ENCODE results near the gene TEX2.
A peak's percentile ranks its signal among the peaks of the same experiment; 100 is the strongest.

Gene TEX2

DNA sequence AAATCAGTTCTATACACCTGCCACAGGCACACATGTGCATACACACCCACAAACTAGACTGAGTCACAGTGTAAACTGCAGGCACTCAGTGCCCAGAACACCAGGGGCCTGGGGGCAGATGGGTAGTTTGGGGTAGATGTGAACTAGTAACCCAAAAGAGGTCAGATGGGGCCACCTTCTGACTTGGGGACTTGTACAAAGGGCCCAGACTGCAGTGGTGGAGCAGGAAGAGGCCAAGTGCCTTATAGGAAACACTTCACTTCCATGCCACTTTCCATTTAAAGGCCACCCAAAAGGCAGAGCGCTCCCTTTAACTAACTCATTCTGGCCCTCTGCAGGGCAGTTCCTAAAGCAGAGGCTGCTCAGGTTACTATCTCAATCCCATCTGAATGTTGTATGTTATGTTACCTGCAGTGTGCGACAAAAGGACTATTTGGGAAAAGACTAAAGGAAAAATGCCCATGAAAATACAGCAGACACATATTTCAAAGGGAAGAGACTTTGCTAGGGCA is 105.3 kb downstream of the TEX2 start:
- no peak for DNase-seq

DNA sequence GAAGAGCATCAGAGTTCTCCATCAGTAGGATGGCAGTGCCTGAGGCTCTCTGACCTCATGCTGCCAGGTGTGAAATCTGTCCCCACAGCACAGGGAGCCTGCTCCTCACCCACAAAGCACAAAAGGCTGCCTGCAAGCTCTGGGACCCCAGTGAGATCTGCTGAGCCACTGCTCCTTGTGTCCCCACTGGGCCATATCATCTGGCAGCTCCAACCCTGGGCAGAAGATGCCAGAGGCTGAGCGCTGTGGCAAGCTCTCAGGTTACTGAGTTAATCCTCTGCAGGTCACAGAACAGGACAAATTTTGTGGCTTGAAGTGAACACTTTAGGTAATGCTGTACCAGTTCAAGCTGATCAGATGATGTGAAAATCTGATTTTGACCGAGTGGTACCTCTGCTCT is 106.4 kb downstream of the TEX2 start:
- no peak for DNase-seq

DNA sequence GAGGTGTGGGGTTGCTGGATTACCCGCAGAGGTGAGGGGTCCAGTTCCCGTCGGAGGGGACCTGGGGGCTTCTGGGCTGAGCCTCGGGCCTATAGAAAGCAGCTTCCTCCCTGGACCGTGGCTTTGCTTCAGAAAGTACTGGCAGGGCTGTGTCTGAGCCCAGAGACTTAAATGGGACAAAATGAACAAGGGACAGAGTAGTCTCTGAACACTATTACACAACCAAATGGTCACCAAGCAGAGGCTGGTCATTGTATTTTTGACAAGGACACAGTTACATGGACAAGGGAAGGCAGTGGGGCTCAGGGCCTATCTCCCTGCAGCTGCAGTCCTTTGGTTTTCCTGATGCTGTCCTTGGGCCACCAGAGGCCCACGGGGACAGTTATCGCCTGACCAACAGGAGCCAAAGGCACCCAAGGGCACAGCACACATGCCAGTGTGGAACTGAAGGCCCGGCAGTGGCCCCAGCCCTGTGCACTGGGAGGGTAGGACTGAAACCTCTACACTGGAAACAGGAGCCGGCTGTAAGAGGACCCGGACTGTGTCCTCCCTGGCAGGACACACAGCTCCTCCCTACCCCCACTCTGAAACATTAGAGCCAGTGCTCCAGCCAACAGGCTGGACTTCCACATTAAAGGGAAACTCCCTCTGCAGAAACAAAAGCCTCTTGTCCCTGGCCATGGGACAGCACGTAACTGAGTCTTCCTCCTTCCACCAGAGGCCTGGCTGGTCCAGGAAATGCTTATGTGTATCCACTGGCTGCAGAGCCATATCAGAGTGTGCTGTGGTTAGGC is 107.1 kb downstream of the TEX2 start:
- peak; percentile 33 for DNase-seq

DNA sequence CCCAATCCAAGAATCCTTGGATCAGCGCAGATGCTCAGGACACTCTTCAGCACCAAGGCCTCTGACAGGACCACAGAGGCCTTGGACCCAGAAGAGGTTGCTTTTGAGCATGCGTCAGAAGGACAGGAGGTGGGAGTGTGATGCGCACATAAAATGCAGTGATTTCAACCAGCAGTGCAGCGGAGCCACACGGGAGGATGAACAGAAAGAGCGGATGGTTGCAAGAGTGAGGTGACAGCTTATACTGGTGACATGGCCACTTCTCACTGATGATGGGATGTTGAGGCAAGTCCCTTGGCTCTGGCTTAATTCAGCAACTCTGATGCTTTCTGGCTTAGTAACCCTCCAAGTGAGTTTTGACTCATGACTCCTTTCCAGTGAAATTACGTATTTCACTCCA is 107.9 kb downstream of the TEX2 start:
- no peak for DNase-seq

DNA sequence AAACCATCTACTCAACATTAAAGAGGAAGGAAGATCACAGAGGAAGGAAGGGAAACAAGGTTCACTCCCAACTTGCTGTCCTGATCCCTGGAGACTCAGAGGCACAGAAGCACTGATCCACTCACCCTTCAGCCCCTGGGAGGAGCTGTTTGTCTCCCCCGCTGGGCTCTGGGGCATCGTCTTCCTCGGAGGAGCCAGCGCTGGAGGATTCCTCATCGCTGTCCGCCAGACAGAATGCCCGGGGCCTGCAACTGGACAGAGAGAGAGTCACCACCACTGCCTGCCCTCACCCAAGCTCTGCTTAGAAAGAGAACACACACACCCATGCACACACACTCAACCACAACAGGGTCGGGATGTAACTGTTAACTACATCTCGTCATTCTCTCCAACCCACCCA is 108.3 kb downstream of the TEX2 start:
- DNase-seq, result no peak

DNA sequence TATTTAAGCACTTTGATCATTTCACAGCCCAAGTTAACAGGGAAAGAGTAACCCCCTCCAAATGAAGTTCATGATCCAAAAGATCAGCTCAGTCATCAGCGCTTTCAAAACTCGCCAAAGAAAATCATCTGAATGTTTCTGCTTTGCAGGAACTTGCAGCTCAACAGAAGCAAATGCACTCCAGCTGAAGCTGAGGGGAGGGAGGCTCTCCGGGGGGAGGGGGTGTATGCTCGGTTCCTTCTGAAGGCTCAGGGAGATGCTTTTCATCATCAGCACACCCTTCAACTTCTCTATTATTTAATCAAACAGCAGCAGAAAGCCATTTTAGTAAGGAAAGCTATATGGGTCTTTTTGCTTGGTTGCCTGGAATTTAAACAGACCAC is 108.8 kb downstream of the TEX2 start:
- DNase-seq, result no peak

DNA sequence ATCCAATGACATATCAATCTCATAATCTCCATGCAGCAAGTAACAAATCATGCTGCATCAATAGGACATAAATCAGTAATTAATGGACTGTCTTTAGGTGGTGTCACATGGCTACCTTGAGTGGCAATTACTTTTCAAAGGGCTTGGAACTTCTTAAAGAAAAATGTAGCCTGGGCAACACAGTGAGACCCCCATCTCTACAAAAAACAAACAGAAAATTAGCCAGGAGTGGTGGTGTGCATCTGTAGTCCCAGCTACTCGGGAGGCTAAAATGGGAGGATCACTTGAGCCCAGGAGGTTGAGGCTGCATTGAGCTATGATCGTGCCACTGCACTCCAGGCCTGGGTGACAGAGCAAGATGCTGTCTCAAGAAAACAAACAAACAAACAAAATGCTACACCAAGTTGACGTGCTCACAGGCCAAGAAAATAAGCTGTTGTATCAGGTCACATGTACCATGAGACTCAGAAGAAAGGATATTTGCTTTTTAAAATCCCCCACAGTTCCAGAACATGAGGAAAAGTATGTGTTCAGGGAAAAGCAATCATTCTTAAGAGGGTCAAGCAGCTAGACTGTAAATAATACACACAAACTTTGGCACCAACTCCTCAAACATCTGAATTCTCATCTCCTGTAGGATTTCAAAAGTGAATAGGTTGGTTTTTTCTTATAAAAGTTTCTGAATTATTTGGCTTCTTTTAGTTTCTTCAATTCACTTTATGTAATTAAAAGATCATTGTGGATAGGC is 109.3 kb downstream of the TEX2 start:
- no peak for DNase-seq

DNA sequence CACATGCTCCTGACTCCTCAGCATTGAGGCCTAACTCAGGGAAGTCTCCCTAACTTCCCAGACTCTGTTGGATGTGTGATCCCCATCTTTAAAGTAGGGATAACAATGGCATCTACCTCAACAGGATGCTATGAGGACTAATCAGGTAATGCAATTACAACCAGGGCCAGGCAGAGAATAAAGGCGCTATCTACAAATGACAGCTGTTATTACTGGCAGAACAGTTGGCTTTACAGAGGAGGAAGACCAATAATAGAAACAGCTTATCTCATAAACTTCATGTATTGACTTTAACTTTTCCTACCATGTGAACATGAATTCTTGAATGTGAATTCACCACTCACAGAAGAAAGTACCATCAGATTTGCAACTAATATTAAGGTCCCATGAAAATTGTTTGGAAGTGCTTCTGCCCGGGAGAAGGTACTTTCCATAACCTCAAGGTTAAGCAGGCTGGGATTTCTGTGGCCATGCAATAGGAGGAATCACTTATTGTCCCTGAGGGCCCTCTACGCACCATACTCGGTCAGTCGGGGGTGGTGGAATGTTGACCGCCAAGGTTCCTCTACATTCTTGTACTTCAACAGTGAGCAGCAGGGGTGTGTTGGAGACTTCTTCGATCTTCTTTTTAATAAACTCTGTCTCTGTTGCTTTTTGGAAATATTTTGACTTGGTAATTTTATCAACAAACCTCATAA is 110.5 kb downstream of the TEX2 start:
- peak; percentile 79 for DNase-seq

DNA sequence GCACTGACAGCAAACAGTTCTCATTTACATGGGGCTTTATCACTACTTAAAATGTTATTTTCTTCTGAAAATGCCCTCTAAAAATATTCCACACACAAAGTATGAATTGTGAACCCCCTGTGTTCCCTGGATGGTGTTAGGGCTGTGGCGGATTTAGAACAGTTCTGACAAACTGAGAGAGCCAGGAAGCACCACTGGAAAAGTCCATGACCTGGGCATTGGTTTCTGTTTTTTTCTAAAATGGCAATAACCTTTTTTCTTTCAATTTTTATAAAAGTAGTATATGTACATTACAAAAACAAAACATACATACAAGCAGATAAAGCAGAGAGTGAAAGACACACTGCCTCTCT is 112.1 kb downstream of the TEX2 start:
- DNase-seq, result no peak

DNA sequence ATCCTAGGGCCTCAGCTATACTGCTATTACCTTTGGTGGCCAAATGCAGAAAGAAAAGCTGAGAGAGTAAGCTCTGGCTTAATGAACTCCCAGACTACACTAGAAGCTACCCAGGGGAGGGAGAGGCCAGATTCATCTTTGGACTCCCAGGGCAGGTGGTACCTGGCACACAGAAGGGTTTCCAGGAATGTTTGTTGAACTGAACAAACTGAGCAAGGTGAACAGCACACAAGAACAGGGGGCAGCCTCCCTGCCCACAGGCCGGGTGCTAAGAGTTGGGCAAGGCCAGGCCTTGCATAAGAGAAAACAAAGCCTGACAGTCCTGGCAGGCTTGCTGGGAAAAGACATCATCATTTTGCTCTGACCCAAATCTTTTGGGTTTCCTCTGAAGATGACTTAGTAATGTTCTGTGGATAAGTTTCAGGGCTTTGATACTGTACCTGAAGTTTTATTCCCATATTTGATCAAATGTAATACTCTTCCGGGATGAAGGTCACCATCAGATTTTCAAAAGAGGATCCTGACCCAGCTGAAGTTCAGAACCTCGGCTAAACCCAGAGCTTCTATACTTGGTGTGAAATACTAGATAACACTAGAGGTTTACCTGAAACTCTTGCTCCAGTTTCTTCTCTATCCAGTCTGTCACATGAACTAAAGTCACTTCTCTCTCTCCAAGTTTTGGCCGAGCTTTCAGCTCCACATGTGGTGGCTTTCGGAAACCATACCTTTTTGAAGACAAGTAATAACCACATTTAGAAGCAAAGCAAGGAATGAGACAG is 112.6 kb downstream of the TEX2 start:
- peak; percentile 36 for DNase-seq

DNA sequence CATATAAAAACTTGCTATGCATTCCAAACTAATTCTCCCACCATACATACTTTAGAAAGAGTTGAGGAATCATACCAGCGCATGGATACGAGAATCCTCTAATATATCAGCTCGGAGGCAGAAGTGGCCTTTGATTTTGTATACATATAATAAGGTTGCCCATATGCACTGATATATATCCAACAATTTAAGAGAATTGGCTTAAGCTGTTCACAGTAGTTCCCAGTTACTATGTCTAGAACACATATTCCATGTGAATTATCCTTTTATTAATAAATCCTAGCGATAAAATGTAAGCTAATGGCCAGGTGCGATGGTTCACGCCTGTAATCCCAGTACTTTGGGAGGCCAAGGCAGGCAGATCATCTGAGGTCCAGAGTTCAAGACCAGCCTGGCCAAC is 113.9 kb downstream of the TEX2 start:
- DNase-seq, result no peak

DNA sequence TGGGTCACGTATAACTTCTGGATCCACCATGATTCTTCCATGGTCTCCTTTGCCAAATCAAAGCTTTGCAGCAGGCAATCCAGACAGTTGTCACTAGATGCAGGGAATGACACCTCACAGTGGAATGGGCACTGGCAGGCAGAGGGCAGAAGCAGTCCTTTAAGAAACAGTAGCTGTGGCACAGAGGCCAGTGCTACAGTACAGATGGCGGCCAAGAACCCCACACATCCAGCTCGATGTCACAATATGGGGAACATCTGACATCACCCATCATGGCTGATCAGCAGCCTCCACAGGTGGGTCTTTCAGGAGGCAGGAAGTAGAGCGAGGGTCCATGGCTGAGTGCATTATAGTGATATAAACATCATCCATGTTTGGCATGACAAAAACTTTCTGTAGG is 114.4 kb downstream of the TEX2 start:
- DNase-seq, result peak; percentile 66

DNA sequence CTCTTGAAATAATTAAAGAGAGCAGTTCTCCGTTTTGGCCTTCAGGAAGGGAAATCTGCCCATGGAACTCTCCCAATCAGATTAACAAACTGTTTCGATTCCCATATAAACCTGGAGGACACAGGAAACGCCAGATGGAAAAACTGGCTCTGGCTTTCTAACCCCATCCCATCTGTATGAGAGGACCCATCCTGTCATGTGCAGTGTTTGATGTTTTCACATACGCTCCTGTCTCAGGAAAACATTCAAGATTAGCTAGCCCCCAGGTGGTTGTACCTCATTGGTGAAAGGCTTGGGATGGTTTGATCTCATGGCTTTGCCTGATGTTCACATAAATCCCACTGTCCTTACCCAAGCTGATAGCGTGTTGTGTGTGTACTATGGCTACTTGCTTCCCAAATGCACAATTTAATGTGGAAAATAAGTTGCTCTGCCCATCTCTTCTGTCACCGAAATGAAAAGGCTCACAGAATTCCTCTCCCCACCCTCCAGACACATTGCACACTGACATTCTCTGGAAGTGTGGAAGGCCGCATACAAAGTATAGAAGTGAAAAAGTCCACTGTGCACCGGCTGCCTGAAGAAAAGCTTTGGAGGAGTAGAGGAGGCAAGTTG is 114.9 kb downstream of the TEX2 start:
- peak; percentile 30 for DNase-seq

DNA sequence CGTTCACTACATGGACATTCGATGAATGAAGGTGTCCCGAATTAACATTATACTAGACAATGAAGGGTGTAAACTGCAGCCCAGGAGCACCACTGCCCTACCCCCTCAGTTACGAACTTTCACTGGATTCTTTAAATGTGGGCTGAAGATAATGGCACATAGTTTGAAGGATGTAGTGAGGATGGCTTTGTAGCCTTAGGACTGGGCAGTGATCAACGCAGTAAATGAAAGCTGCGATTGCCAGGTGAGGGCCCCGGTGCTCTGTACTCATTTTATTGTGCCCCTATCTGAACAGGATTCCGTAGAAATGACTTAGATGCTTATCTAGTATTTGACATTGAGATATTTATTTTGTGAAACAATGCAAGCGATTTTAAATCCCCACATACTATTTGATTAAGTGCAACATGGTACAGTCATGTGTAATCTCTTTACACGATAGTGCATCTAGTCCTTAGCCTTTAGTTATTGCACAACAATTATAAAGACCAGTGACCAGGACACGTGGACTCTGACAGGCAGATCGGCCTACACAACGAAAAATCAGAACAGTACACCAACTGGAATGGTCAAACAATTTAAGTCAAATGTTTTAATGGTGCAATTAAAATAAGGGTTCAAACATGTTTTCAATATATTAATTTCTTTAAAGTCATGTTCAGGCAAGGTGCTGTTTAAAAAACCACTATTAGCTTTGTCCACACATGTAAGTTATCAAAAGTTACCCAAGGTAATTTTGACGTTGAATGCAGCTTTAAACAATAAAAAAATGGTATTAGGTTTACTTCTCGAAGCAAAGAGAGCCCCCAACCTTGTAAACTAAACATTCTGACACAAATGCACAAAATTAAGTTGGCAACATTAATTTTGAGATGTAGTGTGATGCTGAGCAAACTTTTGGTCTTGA is 115.7 kb downstream of the TEX2 start:
- peak; percentile 56 for DNase-seq

DNA sequence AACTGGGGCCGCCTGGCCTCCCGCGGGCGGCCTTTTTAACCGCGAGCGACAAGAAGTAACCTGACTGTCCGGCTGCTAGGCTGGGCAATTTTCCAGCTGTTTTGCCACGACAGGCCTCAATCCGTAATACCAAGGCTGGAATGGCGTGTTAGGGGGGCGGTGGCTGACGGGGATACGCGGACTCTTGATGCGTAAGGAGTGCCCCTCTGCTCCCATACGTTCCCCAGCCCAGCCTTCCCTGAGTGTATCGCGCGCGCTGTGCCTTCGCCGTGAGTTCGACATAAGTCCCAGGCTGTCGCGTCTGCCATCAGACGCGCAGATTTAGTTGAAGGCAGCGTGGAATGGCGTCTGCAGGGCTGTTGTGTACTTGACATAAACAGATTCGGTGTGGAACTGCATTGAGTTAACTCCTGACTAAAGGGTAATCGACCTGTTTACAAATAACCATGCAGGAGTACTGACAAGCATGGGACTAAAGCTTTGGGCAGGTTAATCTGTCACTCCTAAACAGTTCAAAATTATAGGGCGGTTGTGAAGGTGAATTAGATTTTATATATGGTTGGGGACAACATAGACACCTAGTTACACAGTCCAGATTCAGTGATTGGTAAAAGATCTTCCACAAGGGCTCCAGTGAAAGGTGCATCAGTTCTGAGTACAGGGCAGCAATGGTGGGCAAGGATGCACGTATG is 116.5 kb downstream of the TEX2 start:
- peak; percentile 72 for DNase-seq

DNA sequence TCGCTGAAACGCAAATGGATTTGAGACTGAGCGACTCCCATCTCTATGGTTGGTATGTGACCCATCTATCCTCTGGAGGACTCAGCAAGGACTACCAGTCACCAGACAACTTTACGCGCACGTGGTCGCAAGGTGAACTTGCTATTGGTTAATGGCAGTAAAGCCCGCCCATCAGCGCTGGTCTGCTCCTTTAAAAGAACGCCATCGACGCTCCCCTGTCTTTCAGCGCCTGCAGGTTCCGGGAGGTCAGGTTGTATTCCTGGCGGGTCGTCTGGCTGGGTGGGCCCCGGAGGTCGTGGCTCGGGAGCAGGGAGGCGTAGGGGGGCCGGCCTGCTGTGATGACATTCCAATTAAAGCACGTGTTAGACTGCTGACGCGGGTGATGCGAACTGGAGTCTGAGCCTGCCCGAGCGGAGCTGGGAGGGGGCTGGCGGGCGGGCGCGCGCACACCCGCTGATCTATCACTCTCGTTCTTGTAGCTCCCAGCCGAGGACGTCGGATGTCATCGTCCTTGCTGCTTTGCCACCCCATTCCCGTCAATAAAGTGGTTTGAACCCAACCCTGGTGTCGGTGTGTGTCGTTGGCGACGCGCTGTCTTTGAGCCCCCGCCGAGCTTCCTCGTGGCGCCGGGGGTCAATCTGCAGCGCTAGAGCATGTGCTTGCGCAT is 117.2 kb downstream of the TEX2 start:
- DNase-seq, result peak; percentile 100

DNA sequence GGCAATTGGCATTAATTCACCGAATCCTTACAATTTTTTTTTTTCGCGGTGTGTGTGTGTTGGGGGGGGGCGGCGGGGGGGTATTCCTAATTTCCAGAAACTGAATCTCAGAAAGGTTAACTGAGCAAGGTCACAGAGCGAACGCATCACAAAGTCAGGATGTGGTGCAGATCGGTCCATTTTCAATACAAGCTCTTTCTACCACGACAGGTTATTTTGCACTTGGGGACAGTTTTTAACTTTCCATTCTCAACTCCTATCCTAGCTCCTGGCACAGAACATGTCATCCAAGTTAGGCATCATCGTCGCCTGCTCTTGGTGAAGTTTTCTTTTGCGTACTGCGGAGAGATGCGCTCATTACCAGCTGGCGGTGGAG is 117.7 kb downstream of the TEX2 start:
- DNase-seq, result no peak

DNA sequence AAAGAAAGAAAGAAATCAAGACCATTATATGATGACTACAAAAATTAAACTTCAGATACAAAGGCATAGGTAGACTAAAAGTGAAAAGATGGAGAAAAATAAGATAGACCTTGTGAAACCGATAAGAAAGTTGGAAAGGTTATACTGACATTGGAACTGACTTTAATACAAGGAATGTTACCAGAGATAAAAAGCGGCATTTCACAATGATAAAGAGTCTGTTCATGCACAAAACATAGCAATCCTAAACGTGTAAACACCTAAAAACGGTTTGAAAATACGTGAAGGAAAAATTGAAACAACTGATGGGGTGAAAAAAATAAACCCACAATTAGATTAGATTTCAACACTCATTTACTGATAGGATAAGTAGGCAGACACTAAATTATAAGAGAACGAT is 123.5 kb downstream of the TEX2 start:
- no peak for DNase-seq

DNA sequence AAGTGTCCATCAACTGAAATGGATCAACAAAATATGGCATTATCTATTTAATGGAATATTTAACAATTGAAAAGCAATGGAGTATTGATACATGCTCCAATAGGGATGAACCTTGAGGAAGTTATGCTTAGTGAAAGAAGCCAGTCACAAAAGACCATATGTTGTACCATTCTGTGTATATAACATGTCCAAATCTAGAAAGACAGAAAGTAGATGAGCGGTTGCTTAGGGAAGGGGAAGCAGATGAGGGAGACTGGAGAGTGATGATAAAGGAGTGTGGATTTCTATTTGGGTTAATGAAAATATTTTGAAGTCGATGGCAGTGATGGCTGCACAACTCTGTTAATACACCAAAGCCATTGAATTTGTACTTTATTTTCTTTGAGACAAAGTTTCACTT is 124.6 kb downstream of the TEX2 start:
- DNase-seq, result peak; percentile 68

DNA sequence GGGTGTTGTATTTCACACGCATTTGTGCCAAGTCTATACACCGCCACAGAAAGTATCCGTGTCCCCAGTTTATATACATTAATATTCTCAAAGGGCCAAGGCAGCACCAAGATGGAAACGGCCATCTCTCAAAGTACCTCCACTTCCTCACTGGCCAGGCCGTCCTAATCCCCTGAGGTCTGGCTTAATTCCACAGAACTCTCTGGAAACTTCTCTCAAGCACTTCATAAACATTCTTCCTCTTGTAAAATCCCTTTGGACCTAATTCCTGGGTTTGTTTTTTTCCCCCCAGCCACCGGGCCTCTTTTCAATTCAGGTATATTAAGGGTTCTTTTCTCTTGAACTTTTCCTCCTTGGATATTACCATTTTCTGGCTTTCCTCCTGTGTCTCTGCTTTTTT is 128.1 kb downstream of the TEX2 start:
- no peak for DNase-seq

Measured in hematopoietic multipotent progenitor cell treated with erythropoietin and hydrocortisone succinate and interleukin-3 and kit ligand, for 4 days (in vitro differentiated cells).